Neural cell (in vitro differentiated cells): ENCODE data around the gene PDE10A. TPM values are rescaled to one million over a fixed set of nuclear protein-coding genes. Genes with fewer than 3 reads are reported as not detected.

Experiments
- H2AFZ ChIP-seq: fragments of 200-600, 300-800 bp; sonication (generic), shearing (Covaris generic); 2 replicates; pipeline ENCODE4 v1.6.0; 2014; ENCODE audit warnings: low read depth, mild to moderate bottlenecking, antibody characterized with exemption, low read length, moderate library complexity
- H3F3A ChIP-seq: fragments of 200-600 bp; shearing (Covaris generic); 2 replicates; pipeline ENCODE4 v1.6.1; 2016; ENCODE audit warnings: mild to moderate bottlenecking, moderate library complexity, mixed read lengths, antibody characterized with exemption, low read length; ENCODE audit not compliant: insufficient read depth, poor library complexity, severe bottlenecking
- H3K27ac ChIP-seq: fragments of 200-600, 300-800 bp; sonication (generic), shearing (Covaris generic); 2 replicates; pipeline ENCODE4 v1.5.1; 2014; ENCODE audit warnings: mild to moderate bottlenecking, low read length, moderate library complexity
- H3K27me3 ChIP-seq: fragments of 300-800, 200-600 bp; sonication (generic), shearing (Covaris generic); 2 replicates; pipeline ENCODE4 v1.6.0; 2014; ENCODE audit warnings: mild to moderate bottlenecking, low read depth, low read length, moderate library complexity; ENCODE audit not compliant: insufficient read depth
- H3K36me3 ChIP-seq: fragments of 300-800, 200-600 bp; sonication (generic), shearing (Covaris generic); 2 replicates; pipeline ENCODE4 v1.5.1; 2014; ENCODE audit warnings: mild to moderate bottlenecking, antibody characterized with exemption, low read length, moderate library complexity; ENCODE audit not compliant: insufficient read depth
- H3K4me2 ChIP-seq: fragments of 300-800, 200-600 bp; sonication (generic), shearing (Covaris generic); 2 replicates; pipeline ENCODE4 v1.6.0; 2014; ENCODE audit warnings: mild to moderate bottlenecking, low read length
- H3K4me3 ChIP-seq: fragments of 300-800, 200-600 bp; sonication (generic), shearing (Covaris generic); 2 replicates; pipeline ENCODE4 v1.5.1; 2014; ENCODE audit warnings: mild to moderate bottlenecking, low read length, moderate library complexity
- H3K79me2 ChIP-seq: fragments of 200-600 bp; shearing (Covaris generic); replicated peaks from 2 replicates; pipeline ENCODE4 v1.6.0; 2014; ENCODE audit warnings: mild to moderate bottlenecking, low read length, moderate library complexity; ENCODE audit not compliant: insufficient read depth
- H3K9ac ChIP-seq: fragments of 300-800, 200-600 bp; sonication (generic), shearing (Covaris generic); 2 replicates; pipeline ENCODE4 v1.6.1; 2016; ENCODE audit warnings: mild to moderate bottlenecking, low read length, mixed read lengths
- H3K9me2 ChIP-seq: fragments of 200-600 bp; shearing (Covaris generic); 2 replicates; pipeline ENCODE4 v1.6.1; 2016; ENCODE audit warnings: mild to moderate bottlenecking, low read length, mixed read lengths; ENCODE audit not compliant: insufficient read depth
- H3K9me3 ChIP-seq: fragments of 200-600, 300-800 bp; sonication (generic), shearing (Covaris generic); 2 replicates; pipeline ENCODE4 v1.6.1; 2016; ENCODE audit warnings: mild to moderate bottlenecking, mixed run types, low read length, moderate library complexity, mixed read lengths
- H4K20me1 ChIP-seq: fragments of 200-600 bp; shearing (Covaris generic); 2 replicates; pipeline ENCODE4 v1.6.1; 2016; ENCODE audit warnings: mild to moderate bottlenecking, mixed run types; ENCODE audit not compliant: insufficient read depth
- POLR2AphosphoS5 ChIP-seq: IDR thresholded peaks from 2 replicates; pipeline ENCODE4 v1.6.1; 2012
- polyA plus RNA-seq: library from polyadenylated mRNA; depleted of rRNA; stranded (reverse); fragments of >200 nt; gene quantifications from 2 replicates; pipeline ENCODE4 v1.2.3, GENCODE V29; 2014
- small RNA-seq, 3 experiments: library from RNA; depleted of rRNA; stranded (forward); fragments of <200 nt; gene quantifications; one replicate each; pipeline ENCODE3, GENCODE V24; 2012

PDE10A gene
- polyA plus RNA-seq, 1 donor from 2014 or later = 52.4 TPM

- Histone ChIP-seq H3K27me3 (no peaks in the 10 kb centered on the region), H3K9ac (no peak overlapping the region), H3K4me3 (no peak overlapping the region), H3K4me2 (no peak overlapping the region), H3K27ac (no peak overlapping the region), H3K79me2 (no peaks in the 10 kb centered on the region), H3K9me3 (no peaks in the 10 kb centered on the region), H2AFZ (no peak overlapping the region), H3K9me2 (no peaks in the 10 kb centered on the region), H3K36me3 (no peaks in the 10 kb centered on the region), H4K20me1 (no peaks in the 10 kb centered on the region), H3F3A (no peaks in the 10 kb centered on the region)
- TF ChIP-seq POLR2AphosphoS5 = no peak
These were observed 370.4 kb downstream of the PDE10A start for GRCh38 chr6:165292657-165293056.

Small RNA genes within 50 kb of the gene (small RNA-seq; reads per million reads assigned to genes)
- gene RNA5SP226 = 0 reads per million in 3 experiments
